Erythroblast (primary cell): Measurements from ENCODE around the gene LRRFIP2.

Experiments used
- GATA1 ChIP-seq: IDR thresholded peaks from 2 replicates; pipeline ENCODE4 v1.6.1; 2011; ENCODE audit warnings: low read depth, mild to moderate bottlenecking, control low read depth, low read length, moderate library complexity
- POLR2A ChIP-seq: IDR thresholded peaks from 2 replicates; pipeline ENCODE4 v1.6.1; 2011; ENCODE audit warnings: mild to moderate bottlenecking, low read length

DNA sequence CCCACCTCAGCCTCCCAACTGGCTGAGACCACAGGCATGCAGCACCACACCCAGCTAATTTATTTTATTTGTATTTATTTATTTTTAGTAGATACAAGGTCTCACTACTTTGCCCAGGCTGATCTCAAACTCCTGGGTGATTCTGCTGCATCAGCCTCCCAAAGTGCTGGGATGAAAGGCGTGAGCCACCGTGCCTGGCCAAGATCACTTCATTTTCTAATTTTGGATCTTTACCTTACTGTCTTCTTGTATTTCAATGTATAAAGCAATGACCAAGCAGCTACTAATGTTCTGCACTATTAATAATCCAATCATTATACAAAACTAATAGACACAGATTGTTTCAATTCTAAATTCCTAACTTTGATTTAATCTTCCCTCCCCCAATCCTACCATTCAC, 56.2 kb downstream of the LRRFIP2 start:
- no peak for TF ChIP-seq POLR2A
- TF ChIP-seq GATA1, result no peak
